HG03571 (cell line): ENCODE results near the gene TEN1.
A peak's percentile ranks its signal among the peaks of the same experiment; 100 is the strongest.
"Not testable (repeated sequence)": the region's sequence is repeated elsewhere in the genome, so short reads cannot be mapped to it uniquely, and the experiment has no call there.

Experiments
- ATAC-seq: cut with Tn5 transposase; IDR thresholded peaks from one replicate; pipeline ENCODE4 v1.9.1; 2021; ENCODE audit not compliant: unreplicated experiment

Gene TEN1

GRCh38 chr17:75978938-75979704 is at the start of gene TEN1, which contains the start of gene ACOX1:
Gene TEN1 (plus strand): TSS chr17:75979240. CDS start chr17:75986193, 6,953 bp downstream.
Gene ACOX1 (minus strand): TSS chr17:75979166. CDS start chr17:75979073, 93 bp downstream.
- ATAC-seq: peak; percentile 83

GRCh38 chr17:75931062-75931461 is 48.0 kb upstream of the TEN1 start:
- no peak for ATAC-seq

GRCh38 chr17:75932852-75933251 is 46.2 kb upstream of the TEN1 start:
- no peak for ATAC-seq

- no peak for ATAC-seq
Measured at GRCh38 chr17:75933808-75934207, 45.2 kb upstream of the TEN1 start.

GRCh38 chr17:75937652-75938051 is 41.4 kb upstream of the TEN1 start:
- no peak for ATAC-seq

- ATAC-seq: peak; percentile 93
Measured at GRCh38 chr17:75940727-75941441, 38.2 kb upstream of the TEN1 start, which contains the start of gene FBF1. Gene FBF1 (minus strand): TSS chr17:75941042. CDS start chr17:75938149, 2,893 bp downstream.

GRCh38 chr17:75941442-75941819 is 37.6 kb upstream of the TEN1 start:
- no peak for ATAC-seq

- no peak for ATAC-seq
Measured at GRCh38 chr17:75942473-75942872, 36.6 kb upstream of the TEN1 start.

- no peak for ATAC-seq
Measured at GRCh38 chr17:75943491-75943890, 35.5 kb upstream of the TEN1 start.

GRCh38 chr17:75945211-75945610 is 33.8 kb upstream of the TEN1 start:
- no peak for ATAC-seq

GRCh38 chr17:75950421-75950820 is 28.6 kb upstream of the TEN1 start:
- ATAC-seq: no peak

GRCh38 chr17:75950855-75951554 is 28.0 kb upstream of the TEN1 start:
- no peak for ATAC-seq

- ATAC-seq: no peak
Measured at GRCh38 chr17:75959051-75959838, 19.8 kb upstream of the TEN1 start.

- no peak for ATAC-seq
Measured at GRCh38 chr17:75959839-75960511, 19.1 kb upstream of the TEN1 start.

- no peak for ATAC-seq
Measured at GRCh38 chr17:75965468-75965867, 13.6 kb upstream of the TEN1 start.

- ATAC-seq: not testable (repeated sequence)
Measured at GRCh38 chr17:75969044-75969443, 10.0 kb upstream of the TEN1 start.

GRCh38 chr17:75970011-75970523 is 9.0 kb upstream of the TEN1 start:
- no peak for ATAC-seq

GRCh38 chr17:75970626-75971025 is 8.4 kb upstream of the TEN1 start:
- no peak for ATAC-seq

GRCh38 chr17:75975187-75975586 is 3.9 kb upstream of the TEN1 start:
- ATAC-seq: not testable (repeated sequence)

GRCh38 chr17:75975757-75976174 is 3.3 kb upstream of the TEN1 start:
- ATAC-seq: no peak
